OCI-LY1 (cell line): ENCODE measurements around the gene RET.

Experiments used
- H2AFZ ChIP-seq: fragments of 200-600 bp; sonication (generic), shearing (Covaris generic); 2 replicates; pipeline ENCODE4 v1.6.0; 2014; ENCODE audit warnings: antibody characterized with exemption, mild to moderate bottlenecking, low read length
- H3F3A ChIP-seq: fragments of 200-600 bp; sonication (generic), shearing (Covaris generic); 2 replicates; pipeline ENCODE4 v1.6.0; 2014; ENCODE audit warnings: mild to moderate bottlenecking, antibody characterized with exemption, low read length, moderate library complexity; ENCODE audit not compliant: insufficient read depth
- H3K27ac ChIP-seq: fragments of 200-600 bp; sonication (generic); 2 replicates; pipeline ENCODE4 v1.5.1; 2014; ENCODE audit warnings: low read length, mixed run types, mild to moderate bottlenecking, low read depth; ENCODE audit not compliant: poor library complexity, severe bottlenecking
- H3K27me3 ChIP-seq: fragments of 200-600 bp; sonication (generic); 2 replicates; pipeline ENCODE4 v1.6.0; 2014; ENCODE audit warnings: antibody characterized with exemption, mild to moderate bottlenecking, low read length, moderate library complexity; ENCODE audit not compliant: insufficient read depth
- H3K36me3 ChIP-seq: fragments of 200-600 bp; sonication (generic); 2 replicates; pipeline ENCODE4 v1.6.1; 2014; ENCODE audit warnings: mild to moderate bottlenecking, antibody characterized with exemption, low read length, moderate library complexity, mixed read lengths; ENCODE audit not compliant: insufficient read depth
- H3K4me1 ChIP-seq: fragments of 200-600 bp; sonication (generic); 2 replicates; pipeline ENCODE4 v1.5.1; 2014; ENCODE audit warnings: mild to moderate bottlenecking, low read length, moderate library complexity; ENCODE audit not compliant: insufficient read depth, severe bottlenecking
- H3K4me2 ChIP-seq: fragments of 200-600 bp; sonication (generic), shearing (Covaris generic); 2 replicates; pipeline ENCODE4 v1.6.1; 2014; ENCODE audit warnings: low read length
- H3K4me3 ChIP-seq: fragments of 200-600 bp; sonication (generic); 2 replicates; pipeline ENCODE4 v1.5.1; 2014; ENCODE audit warnings: low read length, low read depth, mild to moderate bottlenecking, mixed read lengths; ENCODE audit not compliant: poor library complexity, severe bottlenecking
- H3K79me2 ChIP-seq: fragments of 200-600 bp; shearing (Covaris generic); 2 replicates; pipeline ENCODE4 v1.6.1; 2016; ENCODE audit warnings: mixed run types, low read length, mixed read lengths; ENCODE audit not compliant: insufficient read depth
- H3K9ac ChIP-seq: fragments of 200-600 bp; sonication (generic), shearing (Covaris generic); 2 replicates; pipeline ENCODE4 v1.6.1; 2014; ENCODE audit warnings: mild to moderate bottlenecking, low read length, mixed read lengths
- H3K9me2 ChIP-seq: fragments of 200-600 bp; sonication (generic), shearing (Covaris generic); 2 replicates; pipeline ENCODE4 v1.6.1; 2014; ENCODE audit warnings: low read depth, mild to moderate bottlenecking, low read length, mixed read lengths
- H3K9me3 ChIP-seq: fragments of 200-600 bp; shearing (Covaris generic); 2 replicates; pipeline ENCODE4 v1.6.1; 2014; ENCODE audit warnings: low read length, mixed read lengths
- H4K20me1 ChIP-seq: fragments of 200-600 bp; sonication (generic), shearing (Covaris generic); 2 replicates; pipeline ENCODE4 v1.6.0; 2016; ENCODE audit warnings: mild to moderate bottlenecking, low read length; ENCODE audit not compliant: insufficient read depth
- CTCF ChIP-seq: fragments of 200-600 bp; sonication (generic), shearing (Covaris generic); IDR thresholded peaks from 2 replicates; pipeline ENCODE4 v1.5.1; 2017; ENCODE audit warnings: mild to moderate bottlenecking, antibody characterized with exemption, low read length, moderate library complexity, mixed read lengths
- EZH2 ChIP-seq: fragments of 200-600 bp; sonication (generic), shearing (Covaris generic); IDR thresholded peaks from 2 replicates; pipeline ENCODE4 v1.8.0; 2017; ENCODE audit warnings: borderline replicate concordance, mixed run types, mild to moderate bottlenecking, antibody characterized with exemption, low read length, moderate library complexity, mixed read lengths

Gene RET

GRCh38 chr10:43124574-43125273, 47.9 kb downstream of the RET start:
- no peak for TF ChIP-seq CTCF
- no peak for TF ChIP-seq EZH2
- H3K4me1 ChIP-seq: no peaks in the 10 kb centered on the region
- H3K27me3 ChIP-seq: no peaks in the 10 kb centered on the region
- no peaks in the 10 kb centered on the region for H3K9me3 ChIP-seq
- H3F3A ChIP-seq: no peaks in the 10 kb centered on the region
- no peak overlapping the region for H3K9ac ChIP-seq
- H3K4me2 ChIP-seq: no peak overlapping the region
- no peaks in the 10 kb centered on the region for H3K79me2 ChIP-seq
- no peaks in the 10 kb centered on the region for H3K9me2 ChIP-seq
- H3K27ac ChIP-seq: no peak overlapping the region
- no peak overlapping the region for H3K4me3 ChIP-seq
- H4K20me1 ChIP-seq: no peaks in the 10 kb centered on the region
- H3K36me3 ChIP-seq: no peaks in the 10 kb centered on the region
- no peak overlapping the region for H2AFZ ChIP-seq

GRCh38 chr10:43125274-43125845, 48.5 kb downstream of the RET start:
- Histone ChIP-seq H3K9ac (no peak overlapping the region), H3K27me3 (no peaks in the 10 kb centered on the region), H3K4me3 (no peak overlapping the region), H3K79me2 (no peaks in the 10 kb centered on the region), H4K20me1 (no peaks in the 10 kb centered on the region), H3K4me1 (no peaks in the 10 kb centered on the region), H3K9me3 (no peaks in the 10 kb centered on the region), H3K9me2 (no peaks in the 10 kb centered on the region), H3F3A (no peaks in the 10 kb centered on the region), H3K4me2 (no peak overlapping the region), H3K27ac (no peak overlapping the region), H2AFZ (no peak overlapping the region), H3K36me3 (no peaks in the 10 kb centered on the region)
- TF ChIP-seq EZH2: no peak
- TF ChIP-seq CTCF: no peak

GRCh38 chr10:43125881-43126731, 49.2 kb downstream of the RET start:
- H3K4me1 ChIP-seq: no peaks in the 10 kb centered on the region
- H3K79me2 ChIP-seq: no peaks in the 10 kb centered on the region
- H3F3A ChIP-seq: no peaks in the 10 kb centered on the region
- H3K9me3 ChIP-seq: no peaks in the 10 kb centered on the region
- H3K9ac ChIP-seq: no peak overlapping the region
- H3K9me2 ChIP-seq: no peaks in the 10 kb centered on the region
- H3K27ac ChIP-seq: no peak overlapping the region
- H3K4me3 ChIP-seq: no peak overlapping the region
- no peak overlapping the region for H2AFZ ChIP-seq
- no peaks in the 10 kb centered on the region for H3K36me3 ChIP-seq
- no peaks in the 10 kb centered on the region for H4K20me1 ChIP-seq
- no peaks in the 10 kb centered on the region; the same call in 1 of the 2 replicates for H3K27me3 ChIP-seq
- TF ChIP-seq EZH2: no peak
- TF ChIP-seq CTCF: no peak
- no peak overlapping the region for H3K4me2 ChIP-seq
